Transverse colon (tissue), 4 donors: ENCODE measurements around the gene PRDM12. TPM values are rescaled to one million over a fixed set of nuclear protein-coding genes. Genes with fewer than 3 reads are reported as not detected.

Experiments
- DNase-seq: peaks from one replicate; pipeline ENCODE4 v3.0.0-alpha.2; 2019
- H3K27ac ChIP-seq, 4 donors: fragments of 200-600 bp; sonication (generic); 2 replicates each; pipeline ENCODE4 v1.5.1; 2016 to 2018; ENCODE audit warnings: inconsistent platforms in 4 of 4
- H3K27me3 ChIP-seq: fragments of 200-600 bp; sonication (generic); 2 replicates; pipeline ENCODE4 v1.5.1; 2017; ENCODE audit warnings: inconsistent platforms
- H3K36me3 ChIP-seq, 4 donors: fragments of 200-600 bp; sonication (generic); 2 replicates each; pipeline ENCODE4 v1.5.1; 2017 to 2019; ENCODE audit warnings: inconsistent platforms in 4 of 4
- H3K4me1 ChIP-seq, 4 donors: fragments of 200-600 bp; sonication (generic); 2 replicates each; pipeline ENCODE4 v1.5.1; 2017 to 2020; ENCODE audit warnings: inconsistent platforms in 4 of 4
- H3K4me3 ChIP-seq, 4 donors: fragments of 200-600 bp; sonication (generic); 1 replicate in 1 of 4; 2 replicates in 3 of 4; pipeline versions ENCODE4 v1.5.1 to v1.6.1; 2017 to 2019; ENCODE audit warnings: inconsistent platforms in 4 of 4
- H3K9me3 ChIP-seq, 2 donors: fragments of 200-600 bp; sonication (generic); 2 replicates each; pipeline ENCODE4 v1.5.1; 2017 to 2019; ENCODE audit warnings: inconsistent platforms in 2 of 2
- EP300 ChIP-seq: sonication (generic); formaldehyde crosslinking; IDR thresholded peaks from one replicate; pipeline ENCODE4 v1.6.1; 2017; ENCODE audit warnings: antibody characterized with exemption, low read depth
- POLR2A ChIP-seq: fragments of 450-650 bp; IDR thresholded peaks from one replicate; pipeline ENCODE4 v1.6.1; 2016; ENCODE audit warnings: antibody characterized with exemption, mild to moderate bottlenecking, moderate library complexity
- POLR2AphosphoS5 ChIP-seq, 3 donors: sonication (generic); formaldehyde crosslinking; IDR thresholded peaks; one replicate each; pipeline ENCODE4 v1.6.1; 2016; ENCODE audit warnings: antibody characterized with exemption in 3 of 3
- WGBS, 2 donors: methylation state at CpG; one replicate each; pipeline ENCODE4 v1.1.5; 2018; ENCODE audit warnings: low coverage in 1 of 2; 5-methylcytosine and 5-hydroxymethylcytosine counted together
- in situ Hi-C, 4 donors: fragments of 200-750 bp; cut with MboI; loops; one replicate each; pipeline versions ENCODE4 v1.15.0 to v1.15.1; 2017; ENCODE audit warnings: low sequenced_read_pairs in 3 of 4, low pct_ligation_motif_present in 1 of 4, low pct_unique_long_range_greater_than_20kb in 1 of 4
- intact Hi-C: fragments of 100-400 bp; cut with DNase I; formaldehyde crosslinking; loops from one replicate; pipeline ENCODE4 v1.15.1; 2023; ENCODE audit warnings: low total_unique reads
- total RNA-seq, 4 donors: library from RNA; depleted of rRNA; stranded (reverse); fragments of >200 nt; gene quantifications; one replicate each; pipeline ENCODE4 v1.1.0, GENCODE V29; 2016
- TF ChIP-seq, protein P1 (sequence below), 5 experiments: fragments of 200-600 bp in 3 of 5; fragments of 450-650 bp in 2 of 5; sonication (generic) in 3 of 5; IDR thresholded peaks; 1 replicate in 2 of 5; 2 replicates in 3 of 5; pipeline ENCODE4 v1.5.1; 2016 to 2017; ENCODE audit warnings: antibody characterized with exemption in 5 of 5, inconsistent platforms in 3 of 5, mild to moderate bottlenecking in 2 of 5, moderate library complexity in 1 of 5

Gene PRDM12
- total RNA-seq, 4 donors from 2014 or later: not detected

GRCh38 chr9:130634801-130635200, 29.6 kb upstream of the PRDM12 start:
- in situ Hi-C loops: no loop called here
- H3K27ac ChIP-seq: no peak overlapping the region
- no peaks in the 10 kb centered on the region for H3K9me3 ChIP-seq
- H3K27me3 ChIP-seq: no peaks in the 10 kb centered on the region
- 87% methylated on average over 8 of the region's 8 CpGs; no CpG with 5 or more reads in 1 of the 2 donors for WGBS, 2 donors
- H3K36me3 ChIP-seq: peaks cover 0 to 49% (median 13%) of the 10 kb centered on the region in 4 donors
- H3K4me3 ChIP-seq: no peak overlapping the region
- TF ChIP-seq POLR2AphosphoS5 (IDR thresholded peaks at IDR 0.05): no peak
- TF ChIP-seq POLR2A: no peak
- TF ChIP-seq EP300: no peak
- TF ChIP-seq, protein P1, sequence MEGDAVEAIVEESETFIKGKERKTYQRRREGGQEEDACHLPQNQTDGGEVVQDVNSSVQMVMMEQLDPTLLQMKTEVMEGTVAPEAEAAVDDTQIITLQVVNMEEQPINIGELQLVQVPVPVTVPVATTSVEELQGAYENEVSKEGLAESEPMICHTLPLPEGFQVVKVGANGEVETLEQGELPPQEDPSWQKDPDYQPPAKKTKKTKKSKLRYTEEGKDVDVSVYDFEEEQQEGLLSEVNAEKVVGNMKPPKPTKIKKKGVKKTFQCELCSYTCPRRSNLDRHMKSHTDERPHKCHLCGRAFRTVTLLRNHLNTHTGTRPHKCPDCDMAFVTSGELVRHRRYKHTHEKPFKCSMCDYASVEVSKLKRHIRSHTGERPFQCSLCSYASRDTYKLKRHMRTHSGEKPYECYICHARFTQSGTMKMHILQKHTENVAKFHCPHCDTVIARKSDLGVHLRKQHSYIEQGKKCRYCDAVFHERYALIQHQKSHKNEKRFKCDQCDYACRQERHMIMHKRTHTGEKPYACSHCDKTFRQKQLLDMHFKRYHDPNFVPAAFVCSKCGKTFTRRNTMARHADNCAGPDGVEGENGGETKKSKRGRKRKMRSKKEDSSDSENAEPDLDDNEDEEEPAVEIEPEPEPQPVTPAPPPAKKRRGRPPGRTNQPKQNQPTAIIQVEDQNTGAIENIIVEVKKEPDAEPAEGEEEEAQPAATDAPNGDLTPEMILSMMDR (IDR thresholded peaks at IDR 0.05): no peak
- no peaks in the 10 kb centered on the region for H3K4me1 ChIP-seq
- DNase-seq: no peak
- intact Hi-C loops: no loop called here

GRCh38 chr9:130635306-130635705, 29.1 kb upstream of the PRDM12 start:
- 91 to 100% methylated on average over 3 to 6 of the region's 6 CpGs for WGBS, 2 donors
- Histone ChIP-seq H3K27ac (no peak overlapping the region), H3K36me3 (peaks cover 0 to 45% (median 10%) of the 10 kb centered on the region in 4 donors), H3K4me1 (no peaks in the 10 kb centered on the region), H3K9me3 (no peaks in the 10 kb centered on the region), H3K4me3 (no peak overlapping the region), H3K27me3 (no peaks in the 10 kb centered on the region)
- no peak for TF ChIP-seq POLR2AphosphoS5 (IDR thresholded peaks at IDR 0.05)
- TF ChIP-seq, protein P1 (IDR thresholded peaks at IDR 0.05): no peak
- no peak for TF ChIP-seq POLR2A
- no peak for TF ChIP-seq EP300
- intact Hi-C loops (no loop called here), in situ Hi-C loops (no loop called here)
- DNase-seq: no peak

- Histone ChIP-seq H3K4me1 (no peaks in the 10 kb centered on the region), H3K36me3 (peaks cover 0 to 38% (median 10%) of the 10 kb centered on the region in 4 donors), H3K9me3 (no peaks in the 10 kb centered on the region), H3K27ac (no peak overlapping the region), H3K4me3 (no peak overlapping the region), H3K27me3 (no peaks in the 10 kb centered on the region)
- in situ Hi-C loops: no loop called here
- TF ChIP-seq POLR2AphosphoS5 (IDR thresholded peaks at IDR 0.05) (no peak), POLR2A (no peak), EP300 (no peak)
- TF ChIP-seq, protein P1 (IDR thresholded peaks at IDR 0.05): no peak
- intact Hi-C loops: no loop called here
- DNase-seq: no peak
- 96% methylated on average over 32 of the region's 33 CpGs; no CpG with 5 or more reads in 1 of the 2 donors for WGBS, 2 donors
Observed at GRCh38 chr9:130635721-130636647, 28.4 kb upstream of the PRDM12 start.

DNA sequence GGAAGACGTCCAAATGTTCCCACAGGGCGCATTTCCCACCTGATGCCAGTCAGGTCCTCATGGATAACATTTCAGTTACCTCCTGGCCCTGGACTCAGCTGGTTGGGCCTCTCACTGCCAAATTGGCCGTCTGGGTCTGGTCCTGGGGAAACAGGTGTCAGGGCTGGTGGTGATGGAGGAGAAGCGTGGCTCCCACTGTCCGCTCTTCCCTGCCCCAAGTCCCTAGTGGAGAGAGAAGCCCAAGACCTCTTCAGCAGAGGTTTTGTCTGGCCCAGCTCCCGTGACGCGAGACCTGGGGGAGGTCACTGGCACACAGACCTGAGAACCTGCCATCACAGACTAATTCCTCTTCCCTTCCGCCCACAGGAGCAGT, 27.8 kb upstream of the PRDM12 start:
- Histone ChIP-seq H3K27ac (no peak overlapping the region), H3K9me3 (no peaks in the 10 kb centered on the region), H3K4me1 (no peaks in the 10 kb centered on the region), H3K27me3 (no peaks in the 10 kb centered on the region), H3K36me3 (peaks cover 0 to 32% (median 8%) of the 10 kb centered on the region in 4 donors), H3K4me3 (no peak overlapping the region)
- in situ Hi-C loops (no loop called here), intact Hi-C loops (no loop called here)
- TF ChIP-seq POLR2AphosphoS5 (IDR thresholded peaks at IDR 0.05) (no peak), POLR2A (no peak)
- WGBS, 2 donors: 80 to 86% methylated on average over 1 to 9 of the region's 9 CpGs
- no peak for DNase-seq
